Activated naive CD8-positive, alpha-beta T cell treated with anti-CD3 and anti-CD28 coated beads for 36 hours (primary cell): ENCODE results near the gene PCNT. TPM values are rescaled to one million over a fixed set of nuclear protein-coding genes. Genes with fewer than 3 reads are reported as not detected.
"Not testable (repeated sequence)": the region's sequence is repeated elsewhere in the genome, so short reads cannot be mapped to it uniquely, and the experiment has no call there.

Experiments used
- DNase-seq: peaks from one replicate; pipeline ENCODE4 v3.0.0; 2021
- H3K27ac Mint-ChIP-seq: one replicate; pipeline ENCODE4 v1.8.0; 2022; ENCODE audit warnings: mild to moderate bottlenecking, moderate library complexity, mixed read lengths
- H3K27me3 Mint-ChIP-seq: one replicate; pipeline ENCODE4 v1.8.0; 2022; ENCODE audit warnings: mild to moderate bottlenecking, mixed read lengths
- H3K36me3 Mint-ChIP-seq: one replicate; pipeline ENCODE4 v1.8.0; 2021; ENCODE audit warnings: mild to moderate bottlenecking, mixed read lengths
- H3K4me1 Mint-ChIP-seq: one replicate; pipeline ENCODE4 v1.8.0; 2021; ENCODE audit warnings: mixed read lengths
- H3K4me3 Mint-ChIP-seq: one replicate; pipeline ENCODE4 v1.8.0; 2022; ENCODE audit warnings: mild to moderate bottlenecking, moderate library complexity, mixed read lengths
- H3K9me3 Mint-ChIP-seq: one replicate; pipeline ENCODE4 v1.8.0; 2022; ENCODE audit warnings: mixed read lengths
- total RNA-seq, 2 experiments: library from RNA; stranded (reverse); gene quantifications; one replicate each; pipeline ENCODE4 v1.2.3, GENCODE V29; 2021

PCNT gene
- total RNA-seq, 2 experiments from 2014 or later = 49.4 to 53.4 TPM

- no peak overlapping the region for H3K27ac Mint-ChIP-seq
- no peak overlapping the region for H3K4me3 Mint-ChIP-seq
- no peaks in the 10 kb centered on the region for H3K9me3 Mint-ChIP-seq
- H3K36me3 Mint-ChIP-seq = peaks cover 47% of the 10 kb centered on the region
- no peaks in the 10 kb centered on the region for H3K27me3 Mint-ChIP-seq
- peaks cover 40% of the 10 kb centered on the region for H3K4me1 Mint-ChIP-seq
- no peak for DNase-seq
Observed at GRCh38 chr21:46454634-46455390, 130.9 kb downstream of the PCNT start.

DNA sequence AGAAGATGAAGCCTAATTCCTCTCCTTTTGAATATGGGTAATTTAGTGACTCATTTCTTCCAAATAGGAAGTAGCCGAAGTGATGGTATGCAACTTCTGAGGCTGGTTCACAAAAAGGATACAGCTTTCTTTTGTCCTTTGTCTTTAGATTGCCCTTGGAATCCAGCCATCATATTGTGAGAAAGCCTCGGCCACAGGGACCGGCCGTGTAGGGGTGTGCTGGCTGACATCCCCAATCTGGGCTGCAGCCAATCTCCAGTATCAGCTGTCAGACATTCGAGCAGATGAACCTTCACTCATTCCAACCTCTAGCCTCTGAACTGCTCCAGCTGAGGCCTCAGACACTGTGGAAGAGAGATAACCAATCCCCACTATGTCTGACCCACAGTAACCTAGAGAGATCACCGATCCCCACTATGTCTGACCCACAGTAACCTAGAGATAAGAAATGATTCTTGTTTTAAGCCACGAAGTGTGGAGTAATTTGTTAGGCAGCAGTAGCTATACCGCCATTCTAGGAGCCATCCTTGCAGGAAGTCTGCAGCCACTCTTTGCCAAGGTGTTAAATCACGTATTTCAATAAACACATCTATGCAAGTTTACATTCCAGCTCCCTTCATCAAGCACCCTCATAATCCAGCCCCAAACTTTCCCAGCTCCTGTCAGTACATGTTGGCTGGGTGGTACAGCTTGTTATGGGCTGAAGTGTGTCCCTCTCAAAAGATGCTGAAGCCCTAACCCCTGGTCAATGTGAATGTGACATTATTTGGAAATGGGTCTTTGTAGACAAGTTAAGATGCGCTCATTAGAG lies 131.8 kb downstream of the PCNT start:
- peak overlapping the region; percentile 4 for H3K4me3 Mint-ChIP-seq
- peaks cover 39% of the 10 kb centered on the region for H3K36me3 Mint-ChIP-seq
- no peak for DNase-seq
- H3K27me3 Mint-ChIP-seq = no peaks in the 10 kb centered on the region
- peak overlapping the region; percentile 40 for H3K27ac Mint-ChIP-seq
- peaks cover 43% of the 10 kb centered on the region for H3K4me1 Mint-ChIP-seq
- H3K9me3 Mint-ChIP-seq = no peaks in the 10 kb centered on the region

DNA sequence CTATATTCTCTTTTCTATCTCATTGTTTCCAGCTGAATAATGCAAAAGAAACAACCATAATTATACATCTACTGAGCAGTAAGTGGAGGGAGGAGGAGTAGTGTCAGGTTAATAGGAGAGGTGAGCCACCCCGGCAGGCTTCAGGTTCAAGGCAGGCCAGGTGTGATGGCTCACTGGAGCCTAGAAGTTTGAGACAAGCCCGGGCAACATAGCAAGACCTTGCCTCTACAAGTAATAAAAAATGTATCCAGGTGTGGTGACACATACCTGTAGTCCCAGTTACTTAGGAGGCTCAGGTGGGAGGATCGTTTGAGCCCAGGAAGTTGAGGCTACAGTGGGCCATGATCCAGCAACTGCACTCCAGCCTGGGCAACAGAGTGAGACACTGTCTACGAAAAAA lies 132.8 kb downstream of the PCNT start:
- DNase-seq = no peak
- Mint-ChIP-seq H3K4me1 (peaks cover 44% of the 10 kb centered on the region), H3K4me3 (peak overlapping the region; percentile 85), H3K36me3 (peaks cover 34% of the 10 kb centered on the region), H3K27me3 (no peaks in the 10 kb centered on the region), H3K9me3 (no peaks in the 10 kb centered on the region), H3K27ac (peak overlapping the region; percentile 54)

DNA sequence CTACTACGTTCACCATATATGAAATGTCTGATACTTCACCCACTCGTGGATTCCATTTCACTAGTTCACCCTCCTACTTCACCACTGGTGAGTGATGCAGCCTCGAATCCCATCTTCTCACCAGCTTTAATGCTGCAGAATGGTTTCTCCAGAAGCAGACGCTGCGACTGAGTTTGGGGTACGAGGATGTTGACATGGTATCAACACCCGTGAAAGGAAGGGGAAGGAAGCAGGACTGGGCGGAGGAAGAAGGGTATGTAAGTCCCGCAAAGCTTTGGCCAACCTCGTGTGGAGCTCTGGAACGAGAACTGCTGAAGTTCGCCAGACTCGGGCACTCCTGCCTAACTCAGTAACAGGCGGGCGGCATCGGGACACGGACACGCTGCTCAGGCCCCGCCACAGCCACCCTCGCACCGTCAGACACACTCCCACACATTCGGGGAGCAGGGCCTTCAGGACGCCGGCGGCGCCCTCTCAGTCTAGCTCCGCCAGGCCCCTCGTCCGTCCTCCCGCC lies 133.9 kb downstream of the PCNT start:
- H3K27ac Mint-ChIP-seq = peak overlapping the region; percentile 83
- DNase-seq = peak; percentile 49
- peaks cover 45% of the 10 kb centered on the region for H3K4me1 Mint-ChIP-seq
- no peaks in the 10 kb centered on the region for H3K27me3 Mint-ChIP-seq
- H3K4me3 Mint-ChIP-seq = peak overlapping the region; percentile 85
- peaks cover 34% of the 10 kb centered on the region for H3K36me3 Mint-ChIP-seq
- H3K9me3 Mint-ChIP-seq = no peaks in the 10 kb centered on the region

DNA sequence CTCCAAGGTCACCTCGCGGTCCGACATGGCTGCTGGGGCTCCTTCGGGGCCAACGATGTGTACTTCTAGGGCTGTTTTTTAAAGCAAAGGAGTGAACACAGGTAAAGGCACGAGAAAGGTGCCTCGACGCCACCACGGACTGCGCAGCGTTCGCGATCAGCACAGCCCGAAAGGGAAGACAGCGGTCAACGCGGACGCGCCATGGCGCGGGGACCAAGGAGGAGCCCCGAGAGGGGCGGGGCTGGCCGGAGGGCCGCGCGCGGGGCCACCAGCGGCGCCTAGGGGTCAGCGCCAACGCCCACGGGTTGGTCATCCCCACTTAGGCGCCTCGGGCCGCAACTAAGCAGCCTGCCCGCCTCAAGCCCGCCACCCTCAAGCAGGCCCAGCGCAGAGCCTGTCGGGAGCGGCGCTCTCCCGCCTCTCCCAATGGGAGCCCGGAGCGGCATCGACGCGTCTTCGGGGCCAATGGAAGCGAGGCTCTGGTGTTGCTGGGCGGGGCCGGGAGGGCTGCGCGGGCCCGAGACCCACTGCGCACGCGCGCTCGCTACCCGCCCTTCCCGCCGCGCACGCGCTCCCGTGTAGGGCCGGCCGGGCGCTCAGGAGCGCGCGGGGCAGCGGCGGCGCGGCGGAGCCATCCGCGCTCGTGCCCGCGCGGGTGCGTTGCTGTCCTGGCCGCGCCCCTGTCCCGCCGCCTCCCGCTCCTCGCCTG lies 134.5 kb downstream of the PCNT start, which contains the start of gene DIP2A:
DIP2A (plus strand) TSS at position 577 of the 709 bp plus-strand sequence. CDS start 241 bp downstream, outside the sequence.
- peak within 1 kb of the TSS; percentile 86 for H3K4me3 Mint-ChIP-seq
- no peaks in the 10 kb centered on the region for H3K9me3 Mint-ChIP-seq
- H3K4me1 Mint-ChIP-seq = peaks cover 46% of the 10 kb centered on the region
- DNase-seq = peak; percentile 97
- peak within 1 kb of the TSS; percentile 83 for H3K27ac Mint-ChIP-seq
- H3K27me3 Mint-ChIP-seq = no peaks in the 10 kb centered on the region
- H3K36me3 Mint-ChIP-seq = peaks cover 31% of the 10 kb centered on the region

GRCh38 chr21:46459024-46459355 lies 135.0 kb downstream of the PCNT start:
- no peak for DNase-seq
- H3K36me3 Mint-ChIP-seq = peaks cover 31% of the 10 kb centered on the region
- H3K27me3 Mint-ChIP-seq = no peaks in the 10 kb centered on the region
- peak overlapping the region; percentile 86 for H3K4me3 Mint-ChIP-seq
- H3K9me3 Mint-ChIP-seq = no peaks in the 10 kb centered on the region
- H3K27ac Mint-ChIP-seq = peak overlapping the region; percentile 45
- peaks cover 46% of the 10 kb centered on the region for H3K4me1 Mint-ChIP-seq

DNA sequence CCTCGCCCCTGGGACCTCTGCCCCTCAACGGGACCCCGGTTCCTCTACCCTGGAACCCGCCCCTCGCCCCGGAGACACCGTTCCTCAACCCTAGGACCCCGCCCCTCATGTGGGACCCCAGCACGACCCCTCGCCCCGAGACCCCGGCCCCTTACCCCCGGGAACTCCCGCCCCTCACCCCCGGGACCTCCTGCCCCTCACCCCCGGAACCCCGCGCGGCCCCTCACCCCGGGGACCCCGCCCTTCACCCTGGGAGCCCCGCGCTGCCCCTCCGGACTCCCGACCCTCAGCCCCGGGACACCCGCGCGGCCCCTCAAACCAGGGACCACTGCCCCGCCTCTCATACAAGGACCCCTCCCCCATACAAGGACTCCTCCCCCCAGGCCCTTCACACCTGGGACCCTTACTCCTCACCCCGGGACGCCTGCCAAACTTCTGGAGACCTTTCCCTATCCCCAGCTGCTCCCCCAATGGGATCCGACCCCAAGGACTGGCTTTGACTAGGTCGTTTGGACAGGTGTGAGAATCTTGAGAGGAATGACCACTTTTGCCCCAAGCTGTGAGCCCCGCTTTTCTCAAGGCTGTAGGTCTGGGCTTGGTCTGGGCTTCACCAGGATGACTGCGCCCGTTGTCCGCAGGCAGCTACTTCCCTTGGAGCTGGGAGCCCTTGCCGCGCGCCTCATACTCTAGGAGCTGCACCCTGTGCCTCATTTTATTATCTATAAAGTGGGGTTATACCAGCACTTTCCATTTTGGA lies 135.6 kb downstream of the PCNT start:
- no peak for DNase-seq
- Mint-ChIP-seq H3K27me3 (no peaks in the 10 kb centered on the region), H3K27ac (peak overlapping the region; percentile 75), H3K36me3 (peaks cover 31% of the 10 kb centered on the region), H3K4me3 (peak overlapping the region; percentile 86), H3K4me1 (peaks cover 48% of the 10 kb centered on the region), H3K9me3 (no peaks in the 10 kb centered on the region)

GRCh38 chr21:46461909-46462308 lies 138.0 kb downstream of the PCNT start:
- Mint-ChIP-seq H3K4me1 (peaks cover 26% of the 10 kb centered on the region), H3K27me3 (no peaks in the 10 kb centered on the region), H3K4me3 (no peak overlapping the region), H3K27ac (peak overlapping the region; percentile 22), H3K9me3 (no peaks in the 10 kb centered on the region), H3K36me3 (peaks cover 9% of the 10 kb centered on the region)
- no peak for DNase-seq

GRCh38 chr21:46465153-46465552 lies 141.2 kb downstream of the PCNT start:
- H3K9me3 Mint-ChIP-seq, H3K36me3 Mint-ChIP-seq, H3K27ac Mint-ChIP-seq, H3K4me3 Mint-ChIP-seq, DNase-seq, H3K27me3 Mint-ChIP-seq: not testable (repeated sequence)
- H3K4me1 Mint-ChIP-seq = peaks cover 23% of the 10 kb centered on the region

DNA sequence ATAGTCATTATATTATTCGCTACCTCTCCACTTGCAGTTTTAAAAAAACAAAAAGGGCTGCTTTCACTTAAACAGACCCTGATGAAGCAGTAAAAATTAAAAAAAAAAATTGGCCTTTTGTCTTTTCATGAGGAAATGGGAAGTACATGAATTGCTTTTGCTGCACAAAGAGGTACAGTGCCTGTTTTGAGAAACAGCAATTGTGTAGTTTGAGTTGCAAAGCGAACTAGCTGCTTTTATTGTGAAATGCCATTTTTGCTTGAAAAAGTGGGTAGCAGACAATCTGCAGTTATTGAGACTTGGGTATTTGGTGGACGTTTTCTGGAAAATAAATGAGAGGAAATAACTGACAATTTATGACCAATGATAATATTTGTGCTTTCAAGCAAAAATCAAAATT lies 141.7 kb downstream of the PCNT start:
- peaks cover 1% of the 10 kb centered on the region for H3K36me3 Mint-ChIP-seq
- no peak overlapping the region for H3K27ac Mint-ChIP-seq
- no peak overlapping the region for H3K4me3 Mint-ChIP-seq
- H3K4me1 Mint-ChIP-seq = peaks cover 19% of the 10 kb centered on the region
- H3K27me3 Mint-ChIP-seq = no peaks in the 10 kb centered on the region
- no peaks in the 10 kb centered on the region for H3K9me3 Mint-ChIP-seq
- DNase-seq = no peak

DNA sequence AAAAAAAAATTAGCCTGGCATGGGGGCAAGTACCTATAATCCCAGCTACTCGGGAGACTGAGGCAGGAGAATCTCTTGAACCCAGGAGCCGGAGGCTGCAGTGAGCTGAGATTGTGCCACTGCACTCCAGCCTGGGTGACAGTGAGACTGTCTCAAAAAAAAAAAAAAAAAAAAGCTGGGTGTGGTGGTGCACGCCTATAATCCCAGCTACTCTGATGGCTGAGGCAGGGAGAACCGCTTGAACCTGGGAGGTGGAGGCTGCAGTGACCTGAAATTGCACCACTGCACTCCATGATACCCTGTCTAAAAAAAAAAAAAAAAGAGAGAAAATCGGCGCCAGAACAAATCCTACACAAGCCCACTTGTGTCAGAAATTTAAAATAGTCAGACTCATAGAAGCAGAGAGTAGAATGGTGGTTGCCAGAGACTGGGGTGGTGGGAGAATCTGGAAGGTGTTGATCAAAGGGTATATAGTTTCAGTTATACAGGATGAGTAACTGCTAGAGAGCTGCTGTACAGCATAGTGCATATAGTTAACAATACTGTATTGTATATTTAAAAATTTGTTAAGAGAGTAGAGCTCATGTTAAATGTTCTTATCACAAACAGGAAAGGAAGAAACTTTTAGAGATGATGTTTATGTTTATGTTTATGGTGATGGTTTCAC lies 144.3 kb downstream of the PCNT start:
- H3K9me3 Mint-ChIP-seq = no peaks in the 10 kb centered on the region
- H3K36me3 Mint-ChIP-seq = peaks cover 7% of the 10 kb centered on the region
- H3K4me3 Mint-ChIP-seq = no peak overlapping the region
- no peak overlapping the region for H3K27ac Mint-ChIP-seq
- no peaks in the 10 kb centered on the region for H3K27me3 Mint-ChIP-seq
- H3K4me1 Mint-ChIP-seq = peaks cover 24% of the 10 kb centered on the region
- no peak for DNase-seq

- DNase-seq = no peak
- no peaks in the 10 kb centered on the region for H3K9me3 Mint-ChIP-seq
- no peak overlapping the region for H3K4me3 Mint-ChIP-seq
- H3K27me3 Mint-ChIP-seq = no peaks in the 10 kb centered on the region
- peaks cover 7% of the 10 kb centered on the region for H3K36me3 Mint-ChIP-seq
- peaks cover 30% of the 10 kb centered on the region for H3K4me1 Mint-ChIP-seq
- no peak overlapping the region for H3K27ac Mint-ChIP-seq
Observed at GRCh38 chr21:46469275-46469674, 145.3 kb downstream of the PCNT start.

GRCh38 chr21:46471514-46471913 lies 147.6 kb downstream of the PCNT start:
- DNase-seq = no peak

GRCh38 chr21:46472246-46472645 lies 148.3 kb downstream of the PCNT start:
- Mint-ChIP-seq H3K9me3 (no peaks in the 10 kb centered on the region), H3K27ac (no peak overlapping the region), H3K36me3 (peaks cover 10% of the 10 kb centered on the region), H3K27me3 (no peaks in the 10 kb centered on the region), H3K4me3 (peak overlapping the region; percentile 2), H3K4me1 (peaks cover 33% of the 10 kb centered on the region)
- DNase-seq = no peak

More at GRCh38 chr21:46471514-46471913, 147.6 kb downstream of the PCNT start:
- no peaks in the 10 kb centered on the region for H3K27me3 Mint-ChIP-seq
- H3K4me3 Mint-ChIP-seq = no peak overlapping the region
- H3K4me1 Mint-ChIP-seq = peaks cover 34% of the 10 kb centered on the region
- no peak overlapping the region for H3K27ac Mint-ChIP-seq
- H3K36me3 Mint-ChIP-seq = peaks cover 10% of the 10 kb centered on the region
- H3K9me3 Mint-ChIP-seq = no peaks in the 10 kb centered on the region
